Uterus (tissue), 4 donors: ENCODE results near the gene PAK4. TPM values are rescaled to one million over a fixed set of nuclear protein-coding genes. Genes with fewer than 3 reads are reported as not detected.

ENCODE experiments used
- DNase-seq, 2 donors: peaks; one replicate each; pipeline ENCODE4 v3.0.0-alpha.2; 2019 to 2020
- H3K27ac ChIP-seq, 2 donors: fragments of 200-600 bp; sonication (generic); 1 replicate in 1 of 2; 2 replicates in 1 of 2; pipeline ENCODE4 v1.5.1; 2016 to 2018
- H3K27me3 ChIP-seq, 2 donors: fragments of 200-600 bp; sonication (generic); one replicate each; pipeline ENCODE4 v1.5.1; 2018 to 2019; ENCODE audit warnings: control low read depth in 1 of 2
- H3K36me3 ChIP-seq, 2 donors: fragments of 200-600 bp; sonication (generic); one replicate each; pipeline ENCODE4 v1.5.1; 2019; ENCODE audit warnings: control low read depth in 1 of 2
- H3K4me1 ChIP-seq, 2 donors: fragments of 200-600 bp; sonication (generic); one replicate each; pipeline ENCODE4 v1.5.1; 2018 to 2019; ENCODE audit warnings: control low read depth in 1 of 2
- H3K4me3 ChIP-seq, 2 donors: fragments of 200-600 bp; sonication (generic); 1 replicate in 1 of 2; 2 replicates in 1 of 2; pipeline ENCODE4 v1.5.1; 2018 to 2019; ENCODE audit warnings: mild to moderate bottlenecking in 1 of 2
- H3K9me3 ChIP-seq, 2 donors: fragments of 200-600 bp; sonication (generic); one replicate each; pipeline ENCODE4 v1.5.1; 2019; ENCODE audit warnings: control low read depth in 1 of 2
- POLR2A ChIP-seq, 2 donors: fragments of 450-650 bp; IDR thresholded peaks; one replicate each; pipeline ENCODE4 v1.6.1; 2016; ENCODE audit warnings: antibody characterized with exemption in 2 of 2, mild to moderate bottlenecking in 1 of 2, moderate library complexity in 1 of 2
- intact Hi-C: fragments of 100-400 bp; cut with DNase I; formaldehyde crosslinking; loops from one replicate; pipeline ENCODE4 v1.15.1; 2023; ENCODE audit warnings: low total_unique reads
- total RNA-seq, 4 donors: library from RNA; depleted of rRNA in 3 of 4; stranded (reverse); fragments of >200 nt in 3 of 4; gene quantifications; one replicate each; pipeline versions ENCODE4 v1.1.0 to v1.2.4, GENCODE V29; 2014 to 2023
- TF ChIP-seq, protein P1 (sequence below), 4 experiments: fragments of 200-600 bp in 2 of 4; fragments of 450-650 bp in 2 of 4; sonication (generic) in 2 of 4; IDR thresholded peaks; one replicate each; pipeline ENCODE4 v1.5.1; 2016 to 2019; ENCODE audit warnings: antibody characterized with exemption in 4 of 4, mild to moderate bottlenecking in 2 of 4, moderate library complexity in 1 of 4
- donor health status: DM: yes; HTN: yes; CAD: no.

The PAK4 gene
- total RNA-seq, 4 donors from 2014 or later = 0.26 to 57.4 (median 24.3) TPM

DNA sequence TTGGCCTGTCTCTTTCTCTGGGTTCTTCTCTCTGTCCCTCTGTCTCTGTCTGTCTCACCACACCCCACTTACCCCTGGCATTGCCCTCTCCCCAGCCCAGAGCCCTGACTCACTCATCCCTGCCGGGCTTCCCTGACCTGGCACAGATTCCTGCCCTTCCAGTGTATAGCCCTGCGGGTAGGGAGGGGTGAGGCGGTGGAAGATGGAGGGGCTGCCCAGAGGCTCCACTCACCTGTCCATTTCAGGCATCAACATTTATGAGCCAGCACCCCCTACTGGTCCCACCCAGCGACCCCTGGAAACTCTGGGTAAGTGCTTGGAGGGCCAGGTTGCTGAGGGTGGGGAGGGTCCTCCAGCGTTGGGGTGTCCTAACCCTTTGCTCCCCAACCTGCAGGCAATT, 72.2 kb downstream of the PAK4 start:
- no peaks in the 10 kb centered on the region for H3K9me3 ChIP-seq
- TF ChIP-seq, protein P1, sequence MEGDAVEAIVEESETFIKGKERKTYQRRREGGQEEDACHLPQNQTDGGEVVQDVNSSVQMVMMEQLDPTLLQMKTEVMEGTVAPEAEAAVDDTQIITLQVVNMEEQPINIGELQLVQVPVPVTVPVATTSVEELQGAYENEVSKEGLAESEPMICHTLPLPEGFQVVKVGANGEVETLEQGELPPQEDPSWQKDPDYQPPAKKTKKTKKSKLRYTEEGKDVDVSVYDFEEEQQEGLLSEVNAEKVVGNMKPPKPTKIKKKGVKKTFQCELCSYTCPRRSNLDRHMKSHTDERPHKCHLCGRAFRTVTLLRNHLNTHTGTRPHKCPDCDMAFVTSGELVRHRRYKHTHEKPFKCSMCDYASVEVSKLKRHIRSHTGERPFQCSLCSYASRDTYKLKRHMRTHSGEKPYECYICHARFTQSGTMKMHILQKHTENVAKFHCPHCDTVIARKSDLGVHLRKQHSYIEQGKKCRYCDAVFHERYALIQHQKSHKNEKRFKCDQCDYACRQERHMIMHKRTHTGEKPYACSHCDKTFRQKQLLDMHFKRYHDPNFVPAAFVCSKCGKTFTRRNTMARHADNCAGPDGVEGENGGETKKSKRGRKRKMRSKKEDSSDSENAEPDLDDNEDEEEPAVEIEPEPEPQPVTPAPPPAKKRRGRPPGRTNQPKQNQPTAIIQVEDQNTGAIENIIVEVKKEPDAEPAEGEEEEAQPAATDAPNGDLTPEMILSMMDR (IDR thresholded peaks at IDR 0.05) = no peak
- TF ChIP-seq POLR2A (IDR thresholded peaks at IDR 0.05) = no peak
- H3K27ac ChIP-seq = no peak overlapping the region
- no peaks in the 10 kb centered on the region for H3K36me3 ChIP-seq
- peaks cover 0 to 16% of the 10 kb centered on the region in 2 donors for H3K27me3 ChIP-seq
- intact Hi-C loops = no loop called here
- DNase-seq = no peak
- H3K4me3 ChIP-seq = no peak overlapping the region
- no peaks in the 10 kb centered on the region for H3K4me1 ChIP-seq

GRCh38 chr19:39199025-39199424, 73.4 kb downstream of the PAK4 start:
- Histone ChIP-seq H3K4me3 (no peak overlapping the region), H3K27ac (no peak overlapping the region), H3K36me3 (no peaks in the 10 kb centered on the region), H3K27me3 (peaks cover 0 to 16% of the 10 kb centered on the region in 2 donors), H3K4me1 (no peaks in the 10 kb centered on the region), H3K9me3 (no peaks in the 10 kb centered on the region)
- peak; percentile 36 to 48 for DNase-seq
- TF ChIP-seq POLR2A (IDR thresholded peaks at IDR 0.05) = no peak
- TF ChIP-seq, protein P1 (IDR thresholded peaks at IDR 0.05) = no peak
- intact Hi-C loops = no loop called here

DNA sequence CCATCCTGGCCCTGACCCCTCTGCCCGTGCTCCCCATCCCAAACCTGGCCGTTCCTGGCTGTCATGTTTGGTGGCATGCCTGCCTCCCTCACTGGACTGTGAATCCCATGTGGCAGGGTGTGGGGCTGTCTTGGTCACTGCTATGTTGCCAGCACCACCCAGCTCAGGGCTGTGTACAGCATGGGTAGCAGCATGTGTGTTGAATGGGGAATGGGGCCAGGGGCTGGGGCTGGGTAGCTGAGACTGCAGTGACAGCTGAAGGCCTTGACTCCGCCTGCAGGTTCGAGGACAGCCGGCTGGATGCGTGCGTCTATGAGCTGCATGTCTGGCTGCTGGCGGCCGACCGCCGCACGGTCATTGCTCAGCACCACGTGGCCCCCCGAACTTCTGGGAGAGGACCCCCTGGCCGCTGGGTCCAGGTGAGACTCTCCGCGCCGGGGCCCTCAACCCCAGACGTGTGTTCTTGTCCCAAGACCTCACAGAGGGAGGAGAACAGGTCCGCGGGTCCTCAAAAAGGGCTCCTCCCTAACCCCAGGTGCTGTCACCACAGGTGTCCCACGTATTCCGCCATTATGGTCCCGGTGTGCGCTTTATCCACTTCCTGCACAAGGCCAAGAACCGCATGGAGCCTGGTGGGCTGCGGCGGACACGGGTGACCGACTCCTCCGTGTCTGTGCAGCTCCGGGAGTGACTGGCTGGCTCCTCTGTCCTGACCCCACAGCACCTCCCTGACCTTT, 74.6 kb downstream of the PAK4 start:
- no peaks in the 10 kb centered on the region for H3K36me3 ChIP-seq
- H3K4me3 ChIP-seq = no peak overlapping the region
- no peak for DNase-seq
- intact Hi-C loops = no loop called here
- no peaks in the 10 kb centered on the region for H3K4me1 ChIP-seq
- TF ChIP-seq, protein P1 (IDR thresholded peaks at IDR 0.05) = no peak
- no peak for TF ChIP-seq POLR2A (IDR thresholded peaks at IDR 0.05)
- no peak overlapping the region for H3K27ac ChIP-seq
- H3K9me3 ChIP-seq = no peaks in the 10 kb centered on the region
- peaks cover 0 to 16% of the 10 kb centered on the region in 2 donors for H3K27me3 ChIP-seq

- Histone ChIP-seq H3K27me3 (peaks cover 0 to 16% of the 10 kb centered on the region in 2 donors), H3K27ac (no peak overlapping the region), H3K4me1 (no peaks in the 10 kb centered on the region), H3K4me3 (no peak overlapping the region), H3K36me3 (no peaks in the 10 kb centered on the region), H3K9me3 (no peaks in the 10 kb centered on the region)
- TF ChIP-seq, protein P1 (IDR thresholded peaks at IDR 0.05) = no peak
- TF ChIP-seq POLR2A (IDR thresholded peaks at IDR 0.05) = no peak
- DNase-seq = no peak
- intact Hi-C loops = no loop called here
Observed at GRCh38 chr19:39200803-39201115, 75.2 kb downstream of the PAK4 start.

DNA sequence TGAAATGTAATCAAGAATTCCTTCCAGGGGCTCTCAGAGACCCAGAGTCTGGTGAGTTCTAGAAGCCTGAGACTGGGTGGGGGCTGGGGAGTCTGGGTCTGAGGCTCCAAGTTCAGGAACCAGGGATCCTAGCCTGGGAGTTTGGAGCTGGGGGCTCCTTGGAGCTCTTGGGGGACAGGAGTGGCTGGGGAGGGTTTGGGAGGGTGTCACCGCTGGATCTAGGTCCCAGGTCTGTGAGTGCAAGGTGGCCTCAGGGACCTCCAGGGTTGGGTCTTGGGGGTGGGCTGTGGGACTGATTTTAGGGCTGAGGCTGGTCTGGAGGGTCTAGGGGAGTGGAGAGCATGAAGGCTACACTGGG, 77.4 kb downstream of the PAK4 start:
- H3K4me3 ChIP-seq = no peak overlapping the region
- TF ChIP-seq, protein P1 (IDR thresholded peaks at IDR 0.05) = no peak
- no peak for TF ChIP-seq POLR2A (IDR thresholded peaks at IDR 0.05)
- no peaks in the 10 kb centered on the region for H3K4me1 ChIP-seq
- intact Hi-C loops = no loop called here
- no peaks in the 10 kb centered on the region for H3K9me3 ChIP-seq
- H3K27ac ChIP-seq = no peak overlapping the region
- no peak for DNase-seq
- peaks cover 0 to 9% of the 10 kb centered on the region in 2 donors for H3K27me3 ChIP-seq
- H3K36me3 ChIP-seq = no peaks in the 10 kb centered on the region
